ENCODE data around the gene CTSZ. TPM values are rescaled to one million over a fixed set of nuclear protein-coding genes. Genes with fewer than 3 reads are reported as not detected.

Gene CTSZ
- total RNA-seq = 118 and 137 TPM in 2 replicates

GRCh38 chr20:59006864-59007664 is at the start of gene CTSZ:
CTSZ (minus strand) TSS chr20:59007254; CDS start chr20:59007128, 126 bp downstream.

GRCh38 chr20:59042151-59042795 is 35.2 kb upstream of the CTSZ start, which contains the start of gene PRELID3B:
PRELID3B (minus strand) TSS chr20:59042786; CDS start chr20:59042730, 56 bp downstream.

GRCh38 chr20:59032023-59032712 is 25.1 kb upstream of the CTSZ start, which contains the start of gene ATP5F1E:
ATP5F1E (minus strand) TSS chr20:59032335; CDS start chr20:59032251, 84 bp downstream.

GRCh38 chr20:59019217-59019616 is 12.2 kb upstream of the CTSZ start, which contains the start of gene TUBB1:
TUBB1 (plus strand) TSS chr20:59019429; CDS start chr20:59019523, 94 bp downstream.

GRCh38 chr20:58980711-58981627 is 26.1 kb downstream of the CTSZ start, which contains the start of gene NELFCD:
NELFCD (plus strand) TSS chr20:58981256; CDS start chr20:58981310, 54 bp downstream.

Other genes starting within 250 kb of the CTSZ start
- gene GNAS-AS1, start 156.4 kb downstream of the CTSZ start, total RNA-seq = 0.73 and 0.81 TPM in 2 replicates
- 617 and 716 TPM in 2 replicates for gene GNAS, start 154.5 kb downstream of the CTSZ start, total RNA-seq
- gene NELFCD, start 26.0 kb downstream of the CTSZ start, total RNA-seq = 66.8 and 70.9 TPM in 2 replicates
- under 0.01 TPM in 1 of 2 replicates, not detected in the other for gene TUBB1, start 12.2 kb upstream of the CTSZ start, total RNA-seq
- gene ATP5F1E, start 25.1 kb upstream of the CTSZ start, total RNA-seq = 13.7 and 15.3 TPM in 2 replicates
- gene PRELID3B, start 35.5 kb upstream of the CTSZ start, total RNA-seq = 57.1 and 59.6 TPM in 2 replicates
- not detected in 2 replicates for gene ZNF831, start 156.6 kb upstream of the CTSZ start, total RNA-seq